WTC11 (cell line): ENCODE data around the gene C1orf232. TPM values are rescaled to one million over a fixed set of nuclear protein-coding genes. Genes with fewer than 3 reads are reported as not detected.

Source experiments
- ATF1 ChIP-seq: sonication (generic); formaldehyde crosslinking; IDR thresholded peaks from 2 replicates; pipeline ENCODE4 v1.8.1; 2023; ENCODE audit warnings: mild to moderate bottlenecking, moderate library complexity, missing genetic modification reagents
- CREB1 ChIP-seq: sonication (generic); formaldehyde crosslinking; IDR thresholded peaks from 2 replicates; pipeline ENCODE4 v1.8.0; 2023; ENCODE audit warnings: mild to moderate bottlenecking, missing genetic modification reagents
- ERG ChIP-seq: fragments of 250-450 bp; sonication (Bioruptor Pico); IDR thresholded peaks from 2 replicates; pipeline ENCODE4 v1.8.0; 2021; ENCODE audit warnings: mild to moderate bottlenecking
- FOXK1 ChIP-seq: sonication (generic); formaldehyde crosslinking; IDR thresholded peaks from 2 replicates; pipeline ENCODE4 v1.8.0; 2022; ENCODE audit warnings: mild to moderate bottlenecking, moderate library complexity, missing genetic modification reagents
- FOXP4 ChIP-seq: sonication (generic); formaldehyde crosslinking; IDR thresholded peaks from 2 replicates; pipeline ENCODE4 v1.8.0; 2022; ENCODE audit warnings: mild to moderate bottlenecking, missing genetic modification reagents
- GRHL2 ChIP-seq: fragments of 250-450 bp; sonication (Bioruptor Pico); IDR thresholded peaks from 2 replicates; pipeline ENCODE4 v1.8.0; 2022; ENCODE audit warnings: mild to moderate bottlenecking, moderate library complexity; ENCODE audit not compliant: insufficient replicate concordance, severe bottlenecking
- NFATC4 ChIP-seq: fragments of 250-450 bp; sonication (Bioruptor Pico); IDR thresholded peaks from 2 replicates; pipeline ENCODE4 v1.9.0; 2021; ENCODE audit warnings: mild to moderate bottlenecking
- RORB ChIP-seq: fragments of 250-450 bp; sonication (Bioruptor Pico); IDR thresholded peaks from 2 replicates; pipeline ENCODE4 v1.9.0; 2021; ENCODE audit warnings: mild to moderate bottlenecking
- TCF7 ChIP-seq: sonication (generic); formaldehyde crosslinking; IDR thresholded peaks from 2 replicates; pipeline ENCODE4 v1.8.0; 2022; ENCODE audit warnings: mild to moderate bottlenecking, low read depth, missing genetic modification reagents, moderate library complexity
- TEAD4 ChIP-seq: sonication (generic); formaldehyde crosslinking; IDR thresholded peaks from 2 replicates; pipeline ENCODE4 v1.8.0; 2022; ENCODE audit warnings: mild to moderate bottlenecking, missing genetic modification reagents
- ZBTB21 ChIP-seq: sonication (generic); formaldehyde crosslinking; IDR thresholded peaks from 2 replicates; pipeline ENCODE4 v1.8.1; 2023; ENCODE audit warnings: mild to moderate bottlenecking, missing genetic modification reagents, borderline replicate concordance
- ZNF121 ChIP-seq: sonication (generic); formaldehyde crosslinking; IDR thresholded peaks from 2 replicates; pipeline ENCODE4 v1.8.0; 2023; ENCODE audit warnings: missing genetic modification reagents
- ZNF396 ChIP-seq: fragments of 250-450 bp; sonication (Bioruptor Pico); IDR thresholded peaks from 2 replicates; pipeline ENCODE4 v1.8.0; 2021; ENCODE audit warnings: mild to moderate bottlenecking, moderate library complexity, borderline replicate concordance
- ZNF416 ChIP-seq: fragments of 250-450 bp; sonication (Bioruptor Pico); IDR thresholded peaks from 2 replicates; pipeline ENCODE4 v1.9.0; 2021; ENCODE audit warnings: mild to moderate bottlenecking, inconsistent platforms
- ZNF423 ChIP-seq: fragments of 250-450 bp; sonication (Bioruptor Pico); IDR thresholded peaks from 2 replicates; pipeline ENCODE4 v2.1.2; 2022; ENCODE audit warnings: mild to moderate bottlenecking, moderate library complexity
- ZNF671 ChIP-seq: fragments of 250-450 bp; sonication (Bioruptor Pico); IDR thresholded peaks from 2 replicates; pipeline ENCODE4 v1.8.0; 2021; ENCODE audit warnings: mild to moderate bottlenecking
- total RNA-seq: library from RNA; stranded (reverse); gene quantifications from 3 replicates; pipeline ENCODE4 v1.2.3, GENCODE V29; 2021
- TF ChIP-seq, protein P1 (sequence below): sonication (generic); formaldehyde crosslinking; IDR thresholded peaks from 2 replicates; pipeline ENCODE4 v1.8.0; 2023; ENCODE audit warnings: missing genetic modification reagents, mild to moderate bottlenecking, borderline replicate concordance
- TF ChIP-seq, protein P2 (sequence below): sonication (generic); formaldehyde crosslinking; IDR thresholded peaks from 2 replicates; pipeline ENCODE4 v1.8.1; 2022; ENCODE audit warnings: missing genetic modification reagents, borderline replicate concordance
- TF ChIP-seq, protein P3 (sequence below): sonication (generic); formaldehyde crosslinking; IDR thresholded peaks from 2 replicates; pipeline ENCODE4 v1.8.1; 2023; ENCODE audit warnings: mild to moderate bottlenecking, missing genetic modification reagents
- TF ChIP-seq, protein P4 (sequence below): sonication (generic); formaldehyde crosslinking; conservative IDR thresholded peaks from 2 replicates; pipeline ENCODE4 v1.8.1; 2023; ENCODE audit warnings: mild to moderate bottlenecking, low read depth, missing genetic modification reagents, moderate library complexity
- TF ChIP-seq, protein P5 (sequence below): sonication (generic); formaldehyde crosslinking; IDR thresholded peaks from 2 replicates; pipeline ENCODE4 v1.8.1; 2023; ENCODE audit warnings: mild to moderate bottlenecking, missing genetic modification reagents, borderline replicate concordance

C1orf232 gene
- total RNA-seq, 1 experiment from 2014 or later = not detected

- TF ChIP-seq, protein P1, sequence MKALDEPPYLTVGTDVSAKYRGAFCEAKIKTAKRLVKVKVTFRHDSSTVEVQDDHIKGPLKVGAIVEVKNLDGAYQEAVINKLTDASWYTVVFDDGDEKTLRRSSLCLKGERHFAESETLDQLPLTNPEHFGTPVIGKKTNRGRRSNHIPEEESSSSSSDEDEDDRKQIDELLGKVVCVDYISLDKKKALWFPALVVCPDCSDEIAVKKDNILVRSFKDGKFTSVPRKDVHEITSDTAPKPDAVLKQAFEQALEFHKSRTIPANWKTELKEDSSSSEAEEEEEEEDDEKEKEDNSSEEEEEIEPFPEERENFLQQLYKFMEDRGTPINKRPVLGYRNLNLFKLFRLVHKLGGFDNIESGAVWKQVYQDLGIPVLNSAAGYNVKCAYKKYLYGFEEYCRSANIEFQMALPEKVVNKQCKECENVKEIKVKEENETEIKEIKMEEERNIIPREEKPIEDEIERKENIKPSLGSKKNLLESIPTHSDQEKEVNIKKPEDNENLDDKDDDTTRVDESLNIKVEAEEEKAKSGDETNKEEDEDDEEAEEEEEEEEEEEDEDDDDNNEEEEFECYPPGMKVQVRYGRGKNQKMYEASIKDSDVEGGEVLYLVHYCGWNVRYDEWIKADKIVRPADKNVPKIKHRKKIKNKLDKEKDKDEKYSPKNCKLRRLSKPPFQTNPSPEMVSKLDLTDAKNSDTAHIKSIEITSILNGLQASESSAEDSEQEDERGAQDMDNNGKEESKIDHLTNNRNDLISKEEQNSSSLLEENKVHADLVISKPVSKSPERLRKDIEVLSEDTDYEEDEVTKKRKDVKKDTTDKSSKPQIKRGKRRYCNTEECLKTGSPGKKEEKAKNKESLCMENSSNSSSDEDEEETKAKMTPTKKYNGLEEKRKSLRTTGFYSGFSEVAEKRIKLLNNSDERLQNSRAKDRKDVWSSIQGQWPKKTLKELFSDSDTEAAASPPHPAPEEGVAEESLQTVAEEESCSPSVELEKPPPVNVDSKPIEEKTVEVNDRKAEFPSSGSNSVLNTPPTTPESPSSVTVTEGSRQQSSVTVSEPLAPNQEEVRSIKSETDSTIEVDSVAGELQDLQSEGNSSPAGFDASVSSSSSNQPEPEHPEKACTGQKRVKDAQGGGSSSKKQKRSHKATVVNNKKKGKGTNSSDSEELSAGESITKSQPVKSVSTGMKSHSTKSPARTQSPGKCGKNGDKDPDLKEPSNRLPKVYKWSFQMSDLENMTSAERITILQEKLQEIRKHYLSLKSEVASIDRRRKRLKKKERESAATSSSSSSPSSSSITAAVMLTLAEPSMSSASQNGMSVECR (CRISPR knock-in tag) = no peak; the same call in 1 of the 2 replicates
- TF ChIP-seq FOXP4 (CRISPR knock-in tag) = no peak
- no peak for TF ChIP-seq ZBTB21 (CRISPR knock-in tag)
- no peak for TF ChIP-seq RORB (CRISPR knock-in tag)
- TF ChIP-seq FOXK1 = 0 out of 2 replicates have a peak, but pooled peaks have one; percentile 28
- TF ChIP-seq, protein P2, sequence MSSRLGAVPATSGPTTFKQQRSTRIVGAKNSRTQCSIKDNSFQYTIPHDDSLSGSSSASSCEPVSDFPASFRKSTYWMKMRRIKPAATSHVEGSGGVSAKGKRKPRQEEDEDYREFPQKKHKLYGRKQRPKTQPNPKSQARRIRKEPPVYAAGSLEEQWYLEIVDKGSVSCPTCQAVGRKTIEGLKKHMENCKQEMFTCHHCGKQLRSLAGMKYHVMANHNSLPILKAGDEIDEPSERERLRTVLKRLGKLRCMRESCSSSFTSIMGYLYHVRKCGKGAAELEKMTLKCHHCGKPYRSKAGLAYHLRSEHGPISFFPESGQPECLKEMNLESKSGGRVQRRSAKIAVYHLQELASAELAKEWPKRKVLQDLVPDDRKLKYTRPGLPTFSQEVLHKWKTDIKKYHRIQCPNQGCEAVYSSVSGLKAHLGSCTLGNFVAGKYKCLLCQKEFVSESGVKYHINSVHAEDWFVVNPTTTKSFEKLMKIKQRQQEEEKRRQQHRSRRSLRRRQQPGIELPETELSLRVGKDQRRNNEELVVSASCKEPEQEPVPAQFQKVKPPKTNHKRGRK = no peak
- TF ChIP-seq GRHL2 (CRISPR knock-in tag) = no peak
- TF ChIP-seq ZNF416 = no peak
- no peak for TF ChIP-seq TCF7 (CRISPR knock-in tag)
- TF ChIP-seq ZNF396 (CRISPR knock-in tag) = no peak
- no peak for TF ChIP-seq CREB1
- peak; percentile 70 for TF ChIP-seq TEAD4 (CRISPR knock-in tag)
- no peak for TF ChIP-seq ZNF121 (CRISPR knock-in tag)
- no peak for TF ChIP-seq NFATC4 (CRISPR knock-in tag)
- TF ChIP-seq ATF1 (CRISPR knock-in tag) = no peak
- peak; percentile 69; the same call in 1 of the 2 replicates for TF ChIP-seq ZNF423 (CRISPR knock-in tag)
- TF ChIP-seq, protein P3, sequence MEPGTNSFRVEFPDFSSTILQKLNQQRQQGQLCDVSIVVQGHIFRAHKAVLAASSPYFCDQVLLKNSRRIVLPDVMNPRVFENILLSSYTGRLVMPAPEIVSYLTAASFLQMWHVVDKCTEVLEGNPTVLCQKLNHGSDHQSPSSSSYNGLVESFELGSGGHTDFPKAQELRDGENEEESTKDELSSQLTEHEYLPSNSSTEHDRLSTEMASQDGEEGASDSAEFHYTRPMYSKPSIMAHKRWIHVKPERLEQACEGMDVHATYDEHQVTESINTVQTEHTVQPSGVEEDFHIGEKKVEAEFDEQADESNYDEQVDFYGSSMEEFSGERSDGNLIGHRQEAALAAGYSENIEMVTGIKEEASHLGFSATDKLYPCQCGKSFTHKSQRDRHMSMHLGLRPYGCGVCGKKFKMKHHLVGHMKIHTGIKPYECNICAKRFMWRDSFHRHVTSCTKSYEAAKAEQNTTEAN = no peak
- TF ChIP-seq, protein P4, sequence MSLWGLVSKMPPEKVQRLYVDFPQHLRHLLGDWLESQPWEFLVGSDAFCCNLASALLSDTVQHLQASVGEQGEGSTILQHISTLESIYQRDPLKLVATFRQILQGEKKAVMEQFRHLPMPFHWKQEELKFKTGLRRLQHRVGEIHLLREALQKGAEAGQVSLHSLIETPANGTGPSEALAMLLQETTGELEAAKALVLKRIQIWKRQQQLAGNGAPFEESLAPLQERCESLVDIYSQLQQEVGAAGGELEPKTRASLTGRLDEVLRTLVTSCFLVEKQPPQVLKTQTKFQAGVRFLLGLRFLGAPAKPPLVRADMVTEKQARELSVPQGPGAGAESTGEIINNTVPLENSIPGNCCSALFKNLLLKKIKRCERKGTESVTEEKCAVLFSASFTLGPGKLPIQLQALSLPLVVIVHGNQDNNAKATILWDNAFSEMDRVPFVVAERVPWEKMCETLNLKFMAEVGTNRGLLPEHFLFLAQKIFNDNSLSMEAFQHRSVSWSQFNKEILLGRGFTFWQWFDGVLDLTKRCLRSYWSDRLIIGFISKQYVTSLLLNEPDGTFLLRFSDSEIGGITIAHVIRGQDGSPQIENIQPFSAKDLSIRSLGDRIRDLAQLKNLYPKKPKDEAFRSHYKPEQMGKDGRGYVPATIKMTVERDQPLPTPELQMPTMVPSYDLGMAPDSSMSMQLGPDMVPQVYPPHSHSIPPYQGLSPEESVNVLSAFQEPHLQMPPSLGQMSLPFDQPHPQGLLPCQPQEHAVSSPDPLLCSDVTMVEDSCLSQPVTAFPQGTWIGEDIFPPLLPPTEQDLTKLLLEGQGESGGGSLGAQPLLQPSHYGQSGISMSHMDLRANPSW (CRISPR knock-in tag) = no peak
- no peak for TF ChIP-seq ZNF671
- TF ChIP-seq, protein P5, sequence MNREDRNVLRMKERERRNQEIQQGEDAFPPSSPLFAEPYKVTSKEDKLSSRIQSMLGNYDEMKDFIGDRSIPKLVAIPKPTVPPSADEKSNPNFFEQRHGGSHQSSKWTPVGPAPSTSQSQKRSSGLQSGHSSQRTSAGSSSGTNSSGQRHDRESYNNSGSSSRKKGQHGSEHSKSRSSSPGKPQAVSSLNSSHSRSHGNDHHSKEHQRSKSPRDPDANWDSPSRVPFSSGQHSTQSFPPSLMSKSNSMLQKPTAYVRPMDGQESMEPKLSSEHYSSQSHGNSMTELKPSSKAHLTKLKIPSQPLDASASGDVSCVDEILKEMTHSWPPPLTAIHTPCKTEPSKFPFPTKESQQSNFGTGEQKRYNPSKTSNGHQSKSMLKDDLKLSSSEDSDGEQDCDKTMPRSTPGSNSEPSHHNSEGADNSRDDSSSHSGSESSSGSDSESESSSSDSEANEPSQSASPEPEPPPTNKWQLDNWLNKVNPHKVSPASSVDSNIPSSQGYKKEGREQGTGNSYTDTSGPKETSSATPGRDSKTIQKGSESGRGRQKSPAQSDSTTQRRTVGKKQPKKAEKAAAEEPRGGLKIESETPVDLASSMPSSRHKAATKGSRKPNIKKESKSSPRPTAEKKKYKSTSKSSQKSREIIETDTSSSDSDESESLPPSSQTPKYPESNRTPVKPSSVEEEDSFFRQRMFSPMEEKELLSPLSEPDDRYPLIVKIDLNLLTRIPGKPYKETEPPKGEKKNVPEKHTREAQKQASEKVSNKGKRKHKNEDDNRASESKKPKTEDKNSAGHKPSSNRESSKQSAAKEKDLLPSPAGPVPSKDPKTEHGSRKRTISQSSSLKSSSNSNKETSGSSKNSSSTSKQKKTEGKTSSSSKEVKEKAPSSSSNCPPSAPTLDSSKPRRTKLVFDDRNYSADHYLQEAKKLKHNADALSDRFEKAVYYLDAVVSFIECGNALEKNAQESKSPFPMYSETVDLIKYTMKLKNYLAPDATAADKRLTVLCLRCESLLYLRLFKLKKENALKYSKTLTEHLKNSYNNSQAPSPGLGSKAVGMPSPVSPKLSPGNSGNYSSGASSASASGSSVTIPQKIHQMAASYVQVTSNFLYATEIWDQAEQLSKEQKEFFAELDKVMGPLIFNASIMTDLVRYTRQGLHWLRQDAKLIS (CRISPR knock-in tag) = no peak
- TF ChIP-seq ERG (CRISPR knock-in tag) = no peak
Measured at GRCh38 chr1:26177182-26177684, 8.5 kb upstream of the C1orf232 start, which contains the start of gene CNKSR1 (continued).
